H1 (cell line): ENCODE results near the gene DPEP3. TPM values are rescaled to one million over a fixed set of nuclear protein-coding genes. Genes with fewer than 3 reads are reported as not detected.

Experiments used
- ASH2L ChIP-seq: fragments of 200-600, 300-600 bp; sonication (generic); IDR thresholded peaks from one replicate; pipeline ENCODE4 v1.7.1; 2017; ENCODE audit warnings: low read length
- CEBPB ChIP-seq: IDR thresholded peaks from 2 replicates; pipeline ENCODE4 v1.6.1; 2012; ENCODE audit warnings: low read depth, low read length
- CHD2 ChIP-seq: IDR thresholded peaks from 2 replicates; pipeline ENCODE4 v1.6.1; 2012; ENCODE audit warnings: low read length, improper control_type of control experiment
- CHD7 ChIP-seq: fragments of 300-600 bp; sonication (generic); IDR thresholded peaks from 2 replicates; pipeline ENCODE4 v1.7.1; 2012; ENCODE audit warnings: low read length, moderate library complexity, mild to moderate bottlenecking, inconsistent platforms; ENCODE audit not compliant: insufficient replicate concordance
- KDM1A ChIP-seq: fragments of 200-600, 300-600 bp; sonication (generic); IDR thresholded peaks from 2 replicates; pipeline ENCODE4 v1.7.1; 2016; ENCODE audit warnings: mild to moderate bottlenecking, low read length, borderline replicate concordance
- KDM4A ChIP-seq: IDR thresholded peaks from one replicate; pipeline ENCODE4 v1.7.1; 2012; ENCODE audit warnings: low read depth, mild to moderate bottlenecking, moderate library complexity, low read length, inconsistent platforms; ENCODE audit not compliant: severe bottlenecking
- RXRA ChIP-seq: IDR thresholded peaks from 2 replicates; pipeline ENCODE4 v1.6.1; 2011; ENCODE audit warnings: low read depth, mild to moderate bottlenecking, low read length, moderate library complexity; ENCODE audit not compliant: insufficient read depth
- TEAD4 ChIP-seq: IDR thresholded peaks from 2 replicates; pipeline ENCODE4 v1.6.1; 2012; ENCODE audit warnings: low read depth, low read length, inconsistent platforms, mixed read lengths
- polyA plus RNA-seq, 7 experiments: library from polyadenylated mRNA; depleted of rRNA in 3 of 7; stranded (reverse) in 5 of 7; unstranded in 2 of 7; fragments of >200 nt in 5 of 7; fragments of 200-250 nt in 2 of 7; gene quantifications; 1 replicate in 5 of 7; 2 replicates in 1 of 7; 4 replicates in 1 of 7; pipeline versions ENCODE4 v1.2.1 to v1.2.3, GENCODE V29; 2011 to 2013; ENCODE audit warnings: missing spikeins in 2 of 7, mixed read lengths in 2 of 7
- total RNA-seq: library from RNA; stranded (reverse); fragmentation: NEBNext Ultra II Directional; extraction: Animal tissue kit (Norgen Biotek cat#: 25700); gene quantifications from 2 replicates; pipeline ENCODE4 v1.2.1, GENCODE V29; 2021

The DPEP3 gene
- total and polyA plus RNA-seq, 2 of the 8 experiments (the other 6 are each of a cell fraction or from before 2014, with no cell fraction given), result 6.5 to 9.9 TPM

GRCh38 chr16:67936880-67937605 lies 43.3 kb downstream of the DPEP3 start (continued):
- TF ChIP-seq CHD7, result no peak
- no peak for TF ChIP-seq CHD2
- TF ChIP-seq KDM4A, result no peak
- no peak for TF ChIP-seq CEBPB
- no peak for TF ChIP-seq ASH2L
- no peak for TF ChIP-seq TEAD4
- no peak for TF ChIP-seq RXRA
- TF ChIP-seq KDM1A, result no peak
